H1 (cell line): ENCODE data around the gene COMP. TPM values are rescaled to one million over a fixed set of nuclear protein-coding genes. Genes with fewer than 3 reads are reported as not detected.

Source experiments
- CTCF ChIA-PET: fragments of 300-600 bp; sonication (Branson Sonifier 250); formaldehyde crosslinking; loops from one replicate; lab custom pipeline; 2021; ENCODE audit not compliant: partially characterized antibody; lab: Charles Lee
- POLR2A ChIA-PET: fragments of 300-600 bp; sonication (Branson Sonifier 250); formaldehyde crosslinking; loops from one replicate; lab custom pipeline; 2021; ENCODE audit warnings: inconsistent platforms; ENCODE audit not compliant: partially characterized antibody; lab: Charles Lee
- DNase-seq, 2 experiments: peaks; one replicate each; pipeline versions ENCODE4 v3.0.0 to v3.0.0-alpha.2; 2010 to 2022; ENCODE audit warnings: low spot score in 2 of 2, low read depth in 1 of 2, mixed read lengths in 1 of 2
- FAIRE-seq: peaks from 2 replicates; lab custom pipeline; 2011; peaks lifted over from hg19 to GRCh38; lab: Jason Lieb, UNC
- H2AFZ ChIP-seq: 2 replicates; pipeline ENCODE4 v1.8.1; 2012; ENCODE audit warnings: low read length, inconsistent platforms
- H2AK5ac ChIP-seq: 2 replicates; pipeline ENCODE4 v1.6.1; 2013; ENCODE audit warnings: low read depth, low read length
- H2BK120ac ChIP-seq: replicated peaks from 2 replicates; pipeline ENCODE3; 2013; ENCODE audit warnings: low read depth, low read length, inconsistent platforms
- H2BK12ac ChIP-seq: 2 replicates; pipeline ENCODE4 v1.6.1; 2013; ENCODE audit warnings: low read depth, low read length
- H2BK15ac ChIP-seq: 2 replicates; pipeline ENCODE4 v1.6.1; 2013; ENCODE audit warnings: low read length
- H2BK20ac ChIP-seq: 2 replicates; pipeline ENCODE4 v1.6.1; 2013; ENCODE audit warnings: low read length
- H2BK5ac ChIP-seq: 2 replicates; pipeline ENCODE4 v1.6.1; 2013; ENCODE audit warnings: low read depth, low read length
- H3K14ac ChIP-seq: 2 replicates; pipeline ENCODE4 v1.6.1; 2013; ENCODE audit warnings: inconsistent platforms; ENCODE audit not compliant: insufficient read length
- H3K18ac ChIP-seq: 2 replicates; pipeline ENCODE4 v1.6.1; 2013; ENCODE audit warnings: low read length; ENCODE audit errors: extremely low read depth
- H3K23ac ChIP-seq: 2 replicates; pipeline ENCODE4 v1.6.1; 2013; ENCODE audit warnings: inconsistent platforms; ENCODE audit not compliant: insufficient read length
- H3K23me2 ChIP-seq: 2 replicates; pipeline ENCODE4 v1.6.1; 2013; ENCODE audit warnings: low read depth, low read length
- H3K27ac ChIP-seq: 2 replicates; pipeline ENCODE4 v1.6.1; 2011; ENCODE audit warnings: low read depth, low read length, inconsistent platforms
- H3K27me3 ChIP-seq, 4 experiments: replicated peaks in 1 of 4; 1 replicate in 1 of 4; 2 replicates in 3 of 4; pipeline versions ENCODE4 v1.6.1 to v1.8.1; 2011 to 2013; ENCODE audit warnings: low read length in 3 of 4, mild to moderate bottlenecking in 3 of 4, inconsistent platforms in 2 of 4, mixed read lengths in 2 of 4, moderate library complexity in 1 of 4; ENCODE audit not compliant: control insufficient read depth in 3 of 4, insufficient read depth in 3 of 4; ENCODE audit errors: extremely low read depth in 1 of 4
- H3K36me3 ChIP-seq, 4 experiments: 2 replicates each; pipeline versions ENCODE4 v1.6.1 to v1.8.1; 2011 to 2013; ENCODE audit warnings: mild to moderate bottlenecking in 4 of 4, low read length in 3 of 4, moderate library complexity in 2 of 4, control low read depth in 1 of 4, inconsistent platforms in 1 of 4; ENCODE audit not compliant: insufficient read depth in 4 of 4, control insufficient read depth in 2 of 4
- H3K4ac ChIP-seq: replicated peaks from 2 replicates; pipeline ENCODE3; 2013; ENCODE audit warnings: low read length, low read depth, mixed read lengths, inconsistent platforms; ENCODE audit not compliant: insufficient read length
- H3K4me1 ChIP-seq, 4 experiments: replicated peaks in 1 of 4; 1 replicate in 1 of 4; 2 replicates in 3 of 4; pipeline versions ENCODE4 v1.6.1 to v1.8.1; 2011 to 2013; ENCODE audit warnings: low read length in 3 of 4, inconsistent platforms in 2 of 4, mixed read lengths in 1 of 4; ENCODE audit not compliant: insufficient read depth in 4 of 4, control insufficient read depth in 3 of 4
- H3K4me2 ChIP-seq, 2 experiments: 2 replicates each; pipeline versions ENCODE4 v1.6.1 to v1.8.1; 2011 to 2013; ENCODE audit warnings: low read depth in 2 of 2, low read length in 2 of 2, control low read depth in 1 of 2, inconsistent platforms in 1 of 2, mild to moderate bottlenecking in 1 of 2; ENCODE audit not compliant: insufficient read depth in 1 of 2
- H3K4me3 ChIP-seq, 4 experiments: fragments of 200-600, 300-600 bp in 1 of 4; sonication (generic), shearing (Covaris generic), sonication (Bioruptor Twin) in 1 of 4; 2 replicates each; pipeline versions ENCODE4 v1.5.1 to v1.8.1; 2011 to 2016; ENCODE audit warnings: low read length in 4 of 4, low read depth in 3 of 4, control low read depth in 2 of 4, inconsistent platforms in 2 of 4, mild to moderate bottlenecking in 2 of 4, mixed read lengths in 1 of 4, moderate library complexity in 1 of 4; ENCODE audit not compliant: insufficient read depth in 2 of 4; ENCODE audit errors: extremely low read depth in 1 of 4
- H3K56ac ChIP-seq: replicated peaks from 2 replicates; pipeline ENCODE3; 2013; ENCODE audit warnings: low read depth, mild to moderate bottlenecking, mixed read lengths, low read length, inconsistent platforms; ENCODE audit not compliant: insufficient read length
- H3K79me1 ChIP-seq: 2 replicates; pipeline ENCODE4 v1.6.1; 2013; ENCODE audit warnings: low read depth, low read length, control low read depth
- H3K79me2 ChIP-seq, 2 experiments: 2 replicates each; pipeline versions ENCODE4 v1.6.1 to v1.8.1; 2012 to 2013; ENCODE audit warnings: low read length in 2 of 2, mild to moderate bottlenecking in 2 of 2, inconsistent platforms in 1 of 2; ENCODE audit not compliant: insufficient read depth in 2 of 2, control insufficient read depth in 1 of 2
- H3K9ac ChIP-seq, 4 experiments: replicated peaks in 1 of 4; 1 replicate in 1 of 4; 2 replicates in 3 of 4; pipeline versions ENCODE4 v1.6.1 to v1.8.1; 2011 to 2013; ENCODE audit warnings: low read depth in 3 of 4, low read length in 3 of 4, control low read depth in 2 of 4, mild to moderate bottlenecking in 2 of 4, moderate library complexity in 2 of 4, inconsistent platforms in 1 of 4; ENCODE audit errors: extremely low read depth in 1 of 4
- H3K9me3 ChIP-seq, 2 experiments: 2 replicates each; pipeline versions ENCODE4 v1.6.1 to v1.8.1; 2012 to 2013; ENCODE audit warnings: mild to moderate bottlenecking in 2 of 2, moderate library complexity in 2 of 2, control low read depth in 1 of 2, inconsistent platforms in 1 of 2, low read depth in 1 of 2, low read length in 1 of 2, mixed read lengths in 1 of 2; ENCODE audit not compliant: insufficient read depth in 2 of 2
- H4K20me1 ChIP-seq, 2 experiments: replicated peaks in 1 of 2; 2 replicates each; pipeline versions ENCODE3 to v1.8.1; 2011 to 2013; ENCODE audit warnings: inconsistent platforms in 2 of 2, low read length in 2 of 2, mild to moderate bottlenecking in 1 of 2; ENCODE audit not compliant: insufficient read depth in 2 of 2, control insufficient read depth in 1 of 2
- H4K5ac ChIP-seq: 2 replicates; pipeline ENCODE4 v1.6.1; 2013; ENCODE audit warnings: low read length, low read depth, mixed read lengths, inconsistent platforms; ENCODE audit not compliant: insufficient read length
- H4K8ac ChIP-seq: 2 replicates; pipeline ENCODE4 v1.8.0; 2013; ENCODE audit warnings: mild to moderate bottlenecking, moderate library complexity, low read length, inconsistent platforms; ENCODE audit not compliant: insufficient read depth; ENCODE audit errors: extremely low read depth
- H4K91ac ChIP-seq: replicated peaks from 2 replicates; pipeline ENCODE3; 2013; ENCODE audit warnings: low read length, mixed read lengths, inconsistent platforms; ENCODE audit not compliant: insufficient read length
- PHF8 ChIP-seq: fragments of 200-600 bp; sonication (generic); conservative IDR thresholded peaks from 2 replicates; pipeline ENCODE4 v1.7.1; 2012; ENCODE audit warnings: low read depth, mild to moderate bottlenecking, inconsistent platforms, low read length, moderate library complexity
- POLR2A ChIP-seq, 2 experiments: IDR thresholded peaks; 1 replicate in 1 of 2; 2 replicates in 1 of 2; pipeline ENCODE4 v1.6.1; 2011; ENCODE audit warnings: low read depth in 2 of 2, low read length in 2 of 2, mild to moderate bottlenecking in 2 of 2; ENCODE audit errors: control extremely low read depth in 1 of 2
- WGBS, 2 experiments: shearing (Covaris generic) in 1 of 2; methylation state at CpG; one replicate each; pipeline versions ENCODE4 v1.1.6 to v1.1.7; 2013 to 2015; ENCODE audit warnings: low lambda C conversion rate in 2 of 2, mixed read lengths in 2 of 2, inconsistent platforms in 1 of 2, low coverage in 1 of 2, missing lambda C conversion rate in 1 of 2; ENCODE audit not compliant: insufficient replicate concordance in 2 of 2, insufficient coverage in 1 of 2, insufficient read length in 1 of 2; ENCODE audit errors: extremely low coverage in 1 of 2, missing lambda C conversion rate in 1 of 2; 5-methylcytosine and 5-hydroxymethylcytosine counted together
- polyA plus RNA-seq, 7 experiments: library from polyadenylated mRNA; depleted of rRNA in 3 of 7; stranded (reverse) in 5 of 7; unstranded in 2 of 7; fragments of >200 nt in 5 of 7; fragments of 200-250 nt in 2 of 7; gene quantifications; 1 replicate in 5 of 7; 2 replicates in 1 of 7; 4 replicates in 1 of 7; pipeline versions ENCODE4 v1.2.1 to v1.2.3, GENCODE V29; 2011 to 2013; ENCODE audit warnings: missing spikeins in 2 of 7, mixed read lengths in 2 of 7
- total RNA-seq: library from RNA; stranded (reverse); fragmentation: NEBNext Ultra II Directional; extraction: Animal tissue kit (Norgen Biotek cat#: 25700); gene quantifications from 2 replicates; pipeline ENCODE4 v1.2.1, GENCODE V29; 2021

COMP gene
- total and polyA plus RNA-seq, 2 of the 8 experiments (the other 6 are each of a cell fraction or from before 2014, with no cell fraction given): 0.17 TPM

GRCh38 chr19:18834644-18834984 lies 43.5 kb upstream of the COMP start:
- peaks cover 41 to 48% of the 10 kb centered on the region in 2 experiments for H4K20me1 ChIP-seq
- H3K27ac ChIP-seq: no peak overlapping the region
- H2BK5ac ChIP-seq: no peak overlapping the region
- H3K27me3 ChIP-seq: peaks cover 0 to 3% (median 0%) of the 10 kb centered on the region in 4 experiments; a peak in 2 of 7 replicates
- no peak overlapping the region for H3K14ac ChIP-seq
- ChIA-PET POLR2A (interaction anchor here (1.0 to 1.4 kb wide), 5 partner anchors 10 to 85 kb away, joined by 3 to 5 read pairs (median 3); partner anchors contain the start of genes COPE and DDX49), CTCF (interaction anchor here (0.6 to 19.5 kb wide), 7 partner anchors 11 to 372 kb away, joined by 3 to 247 read pairs (median 4); no protein-coding TSS in a partner anchor)
- H3K56ac ChIP-seq: no peak overlapping the region
- FAIRE-seq (no peak), DNase-seq (no peak)
- no peak overlapping the region for H2BK120ac ChIP-seq
- H3K9me3 ChIP-seq: no peaks in the 10 kb centered on the region
- no peak overlapping the region for H3K18ac ChIP-seq
- H4K8ac ChIP-seq: no peak overlapping the region
- no peak overlapping the region for H2AFZ ChIP-seq
- H3K4ac ChIP-seq: no peak overlapping the region
- TF ChIP-seq POLR2A (IDR thresholded peaks at IDR 0.05; ENCODE audit: control extremely low read depth in 1 of 2, low read depth in 2 of 2, low read length in 2 of 2) (peak in 1 of 2 experiments; percentile 31; a peak in 1 of 3 replicates), PHF8 (no peak)
- peaks cover 34 to 71% of the 10 kb centered on the region in 2 experiments for H3K79me2 ChIP-seq
- no peak overlapping the region for H2AK5ac ChIP-seq
- H3K23me2 ChIP-seq: peaks cover 11% of the 10 kb centered on the region
- H3K9ac ChIP-seq: no peak overlapping the region
- peak overlapping the region in 1 of 4 experiments; percentile 80; a peak in 2 of 8 replicates for H3K4me3 ChIP-seq
- H4K5ac ChIP-seq: no peak overlapping the region
- H3K79me1 ChIP-seq: peaks cover 21% of the 10 kb centered on the region
- H3K4me1 ChIP-seq: peaks cover 6 to 18% (median 13%) of the 10 kb centered on the region in 4 experiments
- H3K36me3 ChIP-seq: peaks cover 0 to 13% (median 7%) of the 10 kb centered on the region in 4 experiments; a peak in 4 of 8 replicates
- H2BK12ac ChIP-seq: no peak overlapping the region
- H3K23ac ChIP-seq: no peak overlapping the region
- no peak overlapping the region for H4K91ac ChIP-seq
- WGBS, 2 experiments: 72% methylated on average over 4 of the region's 4 CpGs; no CpG with 5 or more reads in 1 of the 2 experiments
- no peak overlapping the region for H2BK20ac ChIP-seq
- peak overlapping the region; percentile 87 to 95 for H3K4me2 ChIP-seq
- no peak overlapping the region for H2BK15ac ChIP-seq
